Lower lobe of right lung (tissue), 2 donors: Measurements from ENCODE around the gene RALGPS2. TPM values are rescaled to one million over a fixed set of nuclear protein-coding genes. Genes with fewer than 3 reads are reported as not detected.

Source experiments
- ATAC-seq, 2 donors: fragments of 200-7000 bp; cut with Tn5 transposase; one replicate each; pipeline ENCODE4 v1.9.1; 2020 to 2022; ENCODE audit warnings: mild to moderate bottlenecking in 2 of 2, moderate library complexity in 2 of 2
- DNase-seq: peaks from one replicate; pipeline ENCODE4 v3.0.0-alpha.2; 2020
- H3K27ac ChIP-seq: fragments of 200-600 bp; one replicate; pipeline ENCODE4 v1.8.0; 2022
- H3K27me3 ChIP-seq: fragments of 200-600 bp; one replicate; pipeline ENCODE4 v1.8.0; 2022; ENCODE audit warnings: low read depth
- H3K36me3 ChIP-seq: fragments of 200-600 bp; one replicate; pipeline ENCODE4 v1.8.0; 2022; ENCODE audit warnings: mild to moderate bottlenecking
- H3K4me1 ChIP-seq: fragments of 200-600 bp; one replicate; pipeline ENCODE4 v1.8.0; 2022
- H3K4me3 ChIP-seq: fragments of 200-600 bp; one replicate; pipeline ENCODE4 v1.8.0; 2022; ENCODE audit warnings: mild to moderate bottlenecking
- H3K9me3 ChIP-seq: fragments of 200-600 bp; one replicate; pipeline ENCODE4 v1.8.0; 2022
- CTCF ChIP-seq: fragments of 200-600 bp; IDR thresholded peaks from one replicate; pipeline ENCODE4 v1.8.0; 2022; ENCODE audit warnings: antibody characterized with exemption, mild to moderate bottlenecking
- intact Hi-C: fragments of 100-400 bp; cut with DNase I; formaldehyde crosslinking; loops from one replicate; pipeline ENCODE4 v1.11.0; 2022
- total RNA-seq: library from RNA; stranded (reverse); fragmentation: NEBNext Ultra II Directional; extraction: Animal tissue kit (Norgen Biotek cat#: 25700); gene quantifications from one replicate; pipeline ENCODE4 v1.2.1, GENCODE V29; 2021
- donor health status: DM: no; HTN: yes; CAD: no; lungs with severe emphysema.

RALGPS2 gene
- total RNA-seq, 1 donor from 2014 or later, result 7.5 TPM

- DNase-seq (no peak), ATAC-seq (no peak)
- Histone ChIP-seq H3K27ac (no peak overlapping the region), H3K9me3 (no peaks in the 10 kb centered on the region), H3K36me3 (no peaks in the 10 kb centered on the region), H3K27me3 (no peaks in the 10 kb centered on the region), H3K4me1 (no peaks in the 10 kb centered on the region), H3K4me3 (no peak overlapping the region)
- no peak for TF ChIP-seq CTCF
- intact Hi-C loops, result no loop called here
Observed at GRCh38 chr1:178818416-178818815, 93.4 kb downstream of the RALGPS2 start.

GRCh38 chr1:178819123-178819522 is 94.1 kb downstream of the RALGPS2 start:
- DNase-seq (no peak), ATAC-seq (no peak)
- H3K4me3 ChIP-seq, result no peak overlapping the region
- no peak for TF ChIP-seq CTCF
- no peak overlapping the region for H3K27ac ChIP-seq
- intact Hi-C loops, result no loop called here
- H3K36me3 ChIP-seq, result no peaks in the 10 kb centered on the region
- no peaks in the 10 kb centered on the region for H3K27me3 ChIP-seq
- no peaks in the 10 kb centered on the region for H3K9me3 ChIP-seq
- H3K4me1 ChIP-seq, result no peaks in the 10 kb centered on the region

GRCh38 chr1:178821134-178821866 is 96.3 kb downstream of the RALGPS2 start:
- no peak for TF ChIP-seq CTCF
- Histone ChIP-seq H3K27me3 (no peaks in the 10 kb centered on the region), H3K9me3 (no peaks in the 10 kb centered on the region), H3K4me1 (no peaks in the 10 kb centered on the region), H3K4me3 (no peak overlapping the region), H3K36me3 (no peaks in the 10 kb centered on the region), H3K27ac (no peak overlapping the region)
- no peak for DNase-seq
- intact Hi-C loops, result no loop called here
- no peak for ATAC-seq

- intact Hi-C loops, result no loop called here
Observed at GRCh38 chr1:178825167-178825566, 100.1 kb downstream of the RALGPS2 start.

GRCh38 chr1:178844436-178844835 is 119.4 kb downstream of the RALGPS2 start:
- Histone ChIP-seq H3K4me3 (no peak overlapping the region), H3K36me3 (no peaks in the 10 kb centered on the region), H3K27ac (no peak overlapping the region), H3K9me3 (no peaks in the 10 kb centered on the region), H3K4me1 (no peaks in the 10 kb centered on the region), H3K27me3 (no peaks in the 10 kb centered on the region)
- ATAC-seq (no peak), DNase-seq (no peak)
- TF ChIP-seq CTCF, result no peak
- intact Hi-C loops, result no loop called here

More at GRCh38 chr1:178825167-178825566, 100.1 kb downstream of the RALGPS2 start:
- no peaks in the 10 kb centered on the region for H3K36me3 ChIP-seq
- no peaks in the 10 kb centered on the region for H3K4me1 ChIP-seq
- no peak overlapping the region for H3K27ac ChIP-seq
- no peaks in the 10 kb centered on the region for H3K9me3 ChIP-seq
- ATAC-seq, result no peak
- H3K27me3 ChIP-seq, result no peaks in the 10 kb centered on the region
- no peak for DNase-seq
- no peak overlapping the region for H3K4me3 ChIP-seq
- no peak for TF ChIP-seq CTCF
